Brain pericyte (primary cell): Measurements from ENCODE around the gene MFAP4.

ENCODE experiments used
- DNase-seq: peaks from one replicate; pipeline ENCODE4 v3.0.0-alpha.2; 2012; ENCODE audit warnings: low read depth, low spot score

Gene MFAP4

GRCh38 chr17:19410091-19410490 is 23.1 kb upstream of the MFAP4 start:
- DNase-seq: no peak

DNA sequence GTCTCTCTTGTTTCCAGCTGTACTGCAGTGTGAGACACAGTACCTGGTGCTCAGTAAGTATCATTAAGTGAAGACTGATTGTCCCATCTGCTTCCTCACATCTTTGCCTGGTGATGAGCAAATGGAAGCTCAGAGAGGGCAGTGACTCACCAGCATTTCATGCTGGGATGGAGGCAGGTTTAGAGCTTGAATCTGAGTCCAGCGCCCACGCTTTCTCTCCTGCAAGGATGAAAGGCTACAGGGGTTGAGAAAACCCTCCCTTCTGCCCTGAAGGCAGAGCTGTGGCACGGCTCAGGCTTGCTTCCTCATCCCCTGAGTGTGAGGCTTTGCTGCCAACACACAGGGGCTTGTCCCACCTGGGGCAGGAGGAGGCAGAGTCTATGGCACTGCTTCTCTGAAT is 22.5 kb upstream of the MFAP4 start:
- DNase-seq: no peak

- DNase-seq: no peak
Observed at GRCh38 chr17:19409066-19409465, 22.1 kb upstream of the MFAP4 start.

GRCh38 chr17:19408346-19408710 is 21.3 kb upstream of the MFAP4 start:
- no peak for DNase-seq

DNA sequence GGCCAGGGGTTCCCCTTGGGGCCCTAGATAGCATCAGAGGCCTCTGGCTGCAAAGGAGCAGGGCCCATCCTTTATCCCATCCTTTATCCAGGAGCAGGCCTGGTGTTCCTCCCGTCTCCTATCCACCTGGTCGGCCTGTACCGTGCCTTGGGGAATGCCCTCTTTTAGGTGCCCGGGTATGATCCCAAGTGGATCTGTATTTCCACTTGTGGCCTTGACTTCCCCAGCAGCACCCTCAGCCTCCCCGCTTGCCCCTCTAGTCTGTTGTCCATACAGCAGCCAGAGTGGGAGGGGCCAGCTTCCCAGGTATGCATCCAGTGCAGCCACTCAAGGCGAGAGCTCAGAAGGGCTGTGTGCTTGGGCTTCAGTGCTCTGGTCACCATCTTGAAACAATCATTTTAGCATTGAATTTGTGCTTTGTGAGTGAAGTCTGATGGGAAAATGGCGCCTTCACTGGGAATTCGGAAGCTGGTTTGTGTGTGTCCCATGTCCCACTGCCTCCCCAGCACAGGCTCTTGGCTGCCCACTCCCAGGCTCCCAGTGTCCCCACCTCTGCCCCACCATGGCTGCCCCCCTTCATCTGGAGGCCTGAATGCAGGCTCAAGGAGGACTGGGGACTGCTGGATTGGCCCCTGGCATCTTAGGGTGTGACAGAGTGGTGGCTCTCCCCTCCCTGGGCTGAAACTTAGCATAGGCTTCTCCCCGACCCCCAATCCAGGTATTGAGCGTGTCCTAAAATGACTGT is 20.8 kb upstream of the MFAP4 start:
- no peak for DNase-seq

- DNase-seq: no peak
Observed at GRCh38 chr17:19405114-19405513, 18.1 kb upstream of the MFAP4 start.

- no peak for DNase-seq
Observed at GRCh38 chr17:19404264-19404663, 17.3 kb upstream of the MFAP4 start.

GRCh38 chr17:19403021-19403420 is 16.0 kb upstream of the MFAP4 start:
- no peak for DNase-seq

- DNase-seq: no peak
Observed at GRCh38 chr17:19402171-19402570, 15.2 kb upstream of the MFAP4 start.

- no peak for DNase-seq
Observed at GRCh38 chr17:19401321-19402010, 14.5 kb upstream of the MFAP4 start.

GRCh38 chr17:19399750-19400450 is 12.9 kb upstream of the MFAP4 start:
- no peak for DNase-seq

DNA sequence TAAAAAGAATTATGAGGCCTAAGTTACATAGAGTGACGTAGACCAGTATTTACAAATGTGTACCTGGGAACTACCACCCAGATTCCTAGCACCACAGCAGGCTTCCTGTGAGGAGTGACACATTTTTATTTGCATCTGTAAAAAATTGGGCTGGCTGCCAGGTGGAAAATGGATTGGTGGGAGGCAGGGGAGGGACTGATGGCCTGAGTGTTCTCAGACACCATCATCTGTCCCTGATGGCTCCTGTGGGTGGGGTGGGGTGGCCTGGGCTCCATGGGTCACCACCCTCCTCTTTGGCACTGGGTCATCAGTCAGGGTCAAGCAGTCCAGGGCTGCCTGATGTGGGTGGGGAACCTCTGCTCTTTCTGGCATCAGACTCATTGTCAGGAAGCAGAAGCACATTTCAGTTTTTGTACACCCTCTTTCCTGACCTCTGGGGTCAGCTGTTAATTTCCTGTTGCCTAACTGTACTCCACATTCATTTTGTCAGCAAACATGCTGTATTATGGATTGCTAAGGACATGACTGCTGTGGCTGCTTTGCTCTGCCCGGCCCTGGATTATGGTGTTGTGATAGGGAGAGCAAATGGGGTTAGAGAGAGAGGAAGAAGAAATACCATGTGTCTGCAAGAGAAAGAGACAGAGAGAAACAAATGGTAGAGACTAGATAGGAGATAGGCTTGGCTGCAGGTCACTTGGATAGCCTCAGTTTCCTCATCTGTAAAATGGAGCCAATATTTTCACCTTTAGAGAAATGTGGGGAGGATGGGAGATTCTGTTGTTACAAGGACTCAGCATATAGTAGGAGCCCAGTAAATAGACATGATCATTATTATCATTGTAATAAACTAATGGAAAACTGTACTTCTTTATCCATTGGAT is 11.6 kb upstream of the MFAP4 start:
- DNase-seq: no peak

DNA sequence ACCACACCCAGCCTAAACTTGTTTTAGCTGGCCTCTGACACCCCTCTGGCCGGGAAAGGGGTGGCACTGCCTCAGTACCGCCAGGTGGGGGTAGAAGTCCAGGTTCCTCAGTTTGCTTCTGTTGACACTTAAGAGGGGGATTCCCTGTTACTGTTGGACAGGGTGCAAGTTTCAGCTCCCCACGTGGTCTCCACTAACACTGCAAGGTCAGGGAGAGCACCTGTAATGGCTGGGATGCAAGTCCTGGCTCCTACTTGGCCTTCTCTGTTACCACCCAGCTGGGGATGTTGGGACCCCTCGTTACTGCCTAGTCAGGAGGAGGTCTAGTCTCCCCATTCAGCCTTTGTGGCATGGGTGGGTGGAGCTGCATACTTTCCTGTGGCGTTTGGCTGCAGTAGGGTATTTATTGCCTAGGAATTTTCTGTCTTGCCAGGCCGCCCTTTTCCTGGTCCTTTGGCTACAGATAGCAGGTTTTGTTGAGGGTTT is 10.6 kb upstream of the MFAP4 start:
- DNase-seq: no peak

DNA sequence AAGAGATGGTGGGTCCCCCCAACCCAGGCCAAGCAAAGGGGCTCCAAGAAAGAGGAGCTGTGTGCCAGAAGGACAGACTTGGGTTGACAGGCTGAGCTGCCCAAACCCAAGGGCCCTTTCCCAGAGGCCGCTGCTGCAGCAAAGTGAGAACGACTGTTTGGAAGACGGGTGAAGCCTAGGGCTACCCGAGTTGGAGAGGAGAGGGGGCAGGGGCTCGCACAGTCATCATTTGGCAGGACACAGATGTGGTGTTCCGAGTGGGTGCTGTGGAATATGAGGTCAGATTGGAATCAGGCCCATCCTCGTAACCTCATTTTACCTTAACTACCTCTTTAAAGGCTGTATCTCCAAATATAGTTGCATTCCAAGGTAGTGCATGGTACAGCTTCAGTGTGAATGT is 5.3 kb upstream of the MFAP4 start:
- no peak for DNase-seq

GRCh38 chr17:19391432-19391831 is 4.4 kb upstream of the MFAP4 start:
- DNase-seq: no peak

- DNase-seq: no peak
Observed at GRCh38 chr17:19390951-19391350, 4.0 kb upstream of the MFAP4 start.

DNA sequence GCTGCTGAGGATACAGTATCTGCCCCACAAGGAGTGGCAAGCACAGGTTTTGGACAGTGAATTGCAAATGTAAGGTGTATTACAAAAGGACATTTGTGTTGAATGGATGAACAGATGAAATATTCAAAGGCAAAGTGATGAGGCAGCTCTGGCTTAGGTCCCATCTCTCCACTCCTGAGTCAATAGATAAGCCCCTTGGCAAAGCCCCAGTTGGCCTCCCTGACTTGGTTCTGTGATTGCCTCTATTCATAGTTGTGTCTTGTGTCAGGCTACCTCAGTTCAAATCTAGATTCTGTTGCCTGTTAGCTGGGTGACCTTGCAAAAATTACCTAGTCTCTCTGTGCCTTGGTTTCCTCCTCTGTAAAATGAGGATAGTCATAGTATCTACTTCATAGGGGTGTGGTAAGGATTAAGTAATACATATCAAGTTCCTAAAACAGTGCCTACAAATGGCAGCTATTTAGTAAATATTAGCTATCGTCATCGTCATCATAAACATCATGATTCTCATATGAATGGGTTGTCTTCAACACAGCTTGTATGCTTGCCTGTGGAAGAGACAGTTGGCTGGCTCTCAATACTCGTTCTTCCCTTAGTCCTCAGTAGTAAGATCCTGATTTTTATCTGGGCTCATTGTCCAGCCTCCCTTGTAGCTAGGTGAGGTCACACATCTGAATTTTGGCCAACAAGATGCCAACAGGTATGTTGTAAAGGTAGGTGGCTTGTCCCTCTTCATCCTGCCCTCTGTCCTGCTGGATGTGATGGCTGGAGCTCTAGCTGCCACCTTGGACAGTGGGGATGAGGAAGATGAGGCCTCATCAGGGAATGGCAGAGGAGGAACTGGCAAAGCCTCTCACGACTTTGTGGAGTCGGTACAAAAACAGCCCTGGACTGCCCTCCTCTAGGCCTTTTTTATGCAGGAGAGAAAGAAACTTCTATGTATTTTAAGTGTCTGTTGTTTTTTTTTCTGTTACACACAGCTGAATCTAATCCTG is 2.1 kb upstream of the MFAP4 start:
- no peak for DNase-seq

GRCh38 chr17:19387921-19388521 is 1.0 kb upstream of the MFAP4 start:
- DNase-seq: no peak

DNA sequence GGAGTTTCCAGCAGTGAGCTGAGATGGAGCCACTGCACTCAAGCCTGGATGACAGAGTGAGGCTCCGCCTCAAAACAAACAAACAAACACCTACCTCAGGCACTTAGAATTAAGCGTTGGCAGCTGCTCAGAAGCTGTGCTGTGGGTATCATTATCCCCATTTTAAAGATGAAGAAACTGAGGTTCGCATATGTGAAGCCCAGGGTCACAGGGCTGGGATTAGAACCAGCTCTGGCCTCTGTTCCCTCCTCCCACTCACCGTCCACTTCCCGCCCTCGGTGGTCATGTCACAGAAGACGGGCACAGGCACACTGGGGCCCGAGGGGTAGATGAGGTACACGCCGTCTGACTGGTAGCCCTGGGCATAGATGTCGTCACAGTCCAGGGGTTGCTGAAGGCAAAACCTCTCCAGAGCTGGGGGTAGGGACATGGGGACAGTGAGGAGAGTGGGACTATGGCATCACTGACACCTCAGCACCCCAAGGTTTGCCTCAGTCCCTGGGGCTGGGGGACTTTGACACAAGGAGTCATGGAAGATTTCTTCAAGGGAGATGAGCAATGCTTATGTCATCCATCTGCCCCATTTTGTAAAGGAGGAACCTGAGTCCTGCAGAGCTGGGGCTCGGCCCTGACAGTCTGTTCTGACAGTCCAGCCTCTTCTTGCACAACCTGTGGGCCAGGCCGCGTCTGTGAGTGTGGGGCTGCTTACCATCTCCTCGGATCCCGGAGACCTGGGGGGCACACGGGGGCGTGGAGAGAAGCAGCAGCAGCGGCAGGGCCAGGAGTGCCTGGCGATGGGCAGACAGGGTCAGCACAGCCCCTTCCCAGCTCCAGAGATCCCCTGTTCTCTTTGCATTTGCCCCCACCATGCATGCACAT is 700 bp downstream of the MFAP4 start:
- DNase-seq: no peak
